ENCODE data around the gene NBEA.
"Not testable (repeated sequence)": the region's sequence is repeated elsewhere in the genome, so short reads cannot be mapped to it uniquely, and the experiment has no call there.

The NBEA gene

GRCh38 chr13:35646056-35646774 lies 704.1 kb downstream of the NBEA start:
- no peak for DNase-seq (ENCODE audit: low read depth, low spot score)

GRCh38 chr13:35648201-35648600 lies 706.1 kb downstream of the NBEA start:
- no peak for DNase-seq (ENCODE audit: low read depth, low spot score)

- DNase-seq (ENCODE audit: low read depth, low spot score) = no peak
Measured at GRCh38 chr13:35649162-35649561, 707.1 kb downstream of the NBEA start.

GRCh38 chr13:35659796-35660195 lies 717.7 kb downstream of the NBEA start:
- DNase-seq (ENCODE audit: low read depth, low spot score) = no peak

GRCh38 chr13:35664747-35665146 lies 722.7 kb downstream of the NBEA start:
- no peak for DNase-seq (ENCODE audit: low read depth, low spot score)

GRCh38 chr13:35669321-35669720 lies 727.3 kb downstream of the NBEA start:
- DNase-seq (ENCODE audit: low read depth, low spot score) = no peak

- DNase-seq (ENCODE audit: low read depth, low spot score) = no peak
Measured at GRCh38 chr13:35672611-35673010, 730.5 kb downstream of the NBEA start.

- no peak for DNase-seq (ENCODE audit: low read depth, low spot score)
Measured at GRCh38 chr13:35675651-35676050, 733.6 kb downstream of the NBEA start.

- DNase-seq (ENCODE audit: low read depth, low spot score) = not testable (repeated sequence)
Measured at GRCh38 chr13:35677863-35678262, 735.8 kb downstream of the NBEA start.

GRCh38 chr13:35681685-35682084 lies 739.6 kb downstream of the NBEA start:
- DNase-seq (ENCODE audit: low read depth, low spot score) = no peak

- no peak for DNase-seq (ENCODE audit: low read depth, low spot score)
Measured at GRCh38 chr13:35684432-35684831, 742.4 kb downstream of the NBEA start.

- DNase-seq (ENCODE audit: low read depth, low spot score) = no peak
Measured at GRCh38 chr13:35687336-35687735, 745.3 kb downstream of the NBEA start.

- DNase-seq (ENCODE audit: low read depth, low spot score) = no peak
Measured at GRCh38 chr13:35690581-35691207, 748.6 kb downstream of the NBEA start.

- DNase-seq (ENCODE audit: low read depth, low spot score) = no peak
Measured at GRCh38 chr13:35693134-35693784, 751.2 kb downstream of the NBEA start.

- no peak for DNase-seq (ENCODE audit: low read depth, low spot score)
Measured at GRCh38 chr13:35694031-35694430, 752.0 kb downstream of the NBEA start.

- no peak for DNase-seq (ENCODE audit: low read depth, low spot score)
Measured at GRCh38 chr13:35694549-35695447, 752.7 kb downstream of the NBEA start.

GRCh38 chr13:35695448-35695770 lies 753.3 kb downstream of the NBEA start:
- no peak for DNase-seq (ENCODE audit: low read depth, low spot score)

GRCh38 chr13:35697186-35697730 lies 755.2 kb downstream of the NBEA start:
- no peak for DNase-seq (ENCODE audit: low read depth, low spot score)

- no peak for DNase-seq (ENCODE audit: low read depth, low spot score)
Measured at GRCh38 chr13:35698911-35699576, 757.0 kb downstream of the NBEA start.

- no peak for DNase-seq (ENCODE audit: low read depth, low spot score)
Measured at GRCh38 chr13:35699825-35700510, 757.9 kb downstream of the NBEA start.

GRCh38 chr13:35700671-35701070 lies 758.6 kb downstream of the NBEA start:
- DNase-seq (ENCODE audit: low read depth, low spot score) = no peak

Data from iPS DF 19.7 (cell line).